Astrocyte (in vitro differentiated cells and primary cell): ENCODE results near the gene ST6GALNAC3. TPM values are rescaled to one million over a fixed set of nuclear protein-coding genes. Genes with fewer than 3 reads are reported as not detected.

Source experiments
- DNase-seq: peaks from one replicate; pipeline ENCODE4 v3.0.0-alpha.2; 2010; ENCODE audit warnings: low read depth
- FAIRE-seq: peaks from 2 replicates; lab custom pipeline; 2011; peaks lifted over from hg19 to GRCh38; lab: Jason Lieb, UNC
- H2AFZ ChIP-seq: 2 replicates; pipeline ENCODE4 v1.6.0; 2012; ENCODE audit warnings: low read depth, low read length, inconsistent platforms
- H3K27ac ChIP-seq: 2 replicates; pipeline ENCODE4 v1.5.1; 2011; ENCODE audit warnings: low read depth, low read length, inconsistent platforms
- H3K27me3 ChIP-seq: 2 replicates; pipeline ENCODE4 v1.6.0; 2011; ENCODE audit warnings: low read length, inconsistent platforms; ENCODE audit not compliant: insufficient read depth
- H3K36me3 ChIP-seq: 2 replicates; pipeline ENCODE4 v1.5.1; 2011; ENCODE audit warnings: low read length, inconsistent platforms; ENCODE audit not compliant: insufficient read depth
- H3K4me1 ChIP-seq: 2 replicates; pipeline ENCODE4 v1.5.1; 2011; ENCODE audit warnings: low read length, inconsistent platforms; ENCODE audit not compliant: insufficient read depth
- H3K4me2 ChIP-seq: 2 replicates; pipeline ENCODE4 v1.6.0; 2012; ENCODE audit warnings: low read length, inconsistent platforms
- H3K4me3 ChIP-seq: 2 replicates; pipeline ENCODE4 v1.5.1; 2011; ENCODE audit warnings: low read depth, mild to moderate bottlenecking, low read length, inconsistent platforms; ENCODE audit not compliant: insufficient read depth
- H3K79me2 ChIP-seq: 2 replicates; pipeline ENCODE4 v1.6.0; 2012; ENCODE audit warnings: mild to moderate bottlenecking, low read length, inconsistent platforms; ENCODE audit not compliant: insufficient read depth
- H3K9ac ChIP-seq: 2 replicates; pipeline ENCODE4 v1.6.0; 2012; ENCODE audit warnings: mild to moderate bottlenecking, low read length, inconsistent platforms
- H3K9me3 ChIP-seq: 2 replicates; pipeline ENCODE4 v1.5.1; 2012; ENCODE audit warnings: low read depth, mild to moderate bottlenecking, low read length, inconsistent platforms; ENCODE audit not compliant: insufficient read depth
- H4K20me1 ChIP-seq: 2 replicates; pipeline ENCODE4 v1.6.0; 2012; ENCODE audit warnings: low read length, inconsistent platforms; ENCODE audit not compliant: insufficient read depth
- H3K27ac Mint-ChIP-seq: one replicate; pipeline ENCODE4 v1.8.0; 2021; ENCODE audit warnings: mild to moderate bottlenecking, mixed read lengths; ENCODE audit not compliant: unreplicated experiment
- H3K27me3 Mint-ChIP-seq: one replicate; pipeline ENCODE4 v1.8.0; 2021; ENCODE audit warnings: low read depth, mixed read lengths; ENCODE audit not compliant: unreplicated experiment
- H3K36me3 Mint-ChIP-seq: one replicate; pipeline ENCODE4 v1.8.0; 2021; ENCODE audit warnings: low read depth, mixed read lengths; ENCODE audit not compliant: unreplicated experiment
- H3K4me1 Mint-ChIP-seq: one replicate; pipeline ENCODE4 v1.8.0; 2021; ENCODE audit warnings: low read depth, mixed read lengths; ENCODE audit not compliant: unreplicated experiment
- H3K4me3 Mint-ChIP-seq: one replicate; pipeline ENCODE4 v1.8.0; 2021; ENCODE audit warnings: mild to moderate bottlenecking, moderate library complexity, mixed read lengths; ENCODE audit not compliant: unreplicated experiment
- H3K9me3 Mint-ChIP-seq: one replicate; pipeline ENCODE4 v1.8.0; 2021; ENCODE audit warnings: mild to moderate bottlenecking, mixed read lengths; ENCODE audit not compliant: unreplicated experiment
- CTCF ChIP-seq: IDR thresholded peaks from 2 replicates; pipeline ENCODE4 v1.5.1; 2011; ENCODE audit warnings: low read depth, mild to moderate bottlenecking, inconsistent platforms, low read length, moderate library complexity; ENCODE audit not compliant: insufficient read depth
- EZH2 ChIP-seq: IDR thresholded peaks from 2 replicates; pipeline ENCODE4 v1.6.1; 2012; ENCODE audit warnings: mild to moderate bottlenecking, low read length, inconsistent platforms; ENCODE audit not compliant: insufficient read depth
- total RNA-seq: library from RNA; stranded (reverse); gene quantifications from 2 replicates; pipeline ENCODE4 v1.2.1, GENCODE V29; 2021

Gene ST6GALNAC3
- total RNA-seq, 1 donor from 2014 or later = 3.2 TPM

- no peaks in the 10 kb centered on the region for H3K9me3 Mint-ChIP-seq
- no peaks in the 10 kb centered on the region for H3K27me3 Mint-ChIP-seq
- no peak for DNase-seq
Measured at GRCh38 chr1:76140227-76140626, 65.7 kb downstream of the ST6GALNAC3 start.

GRCh38 chr1:76141929-76142328 lies 67.4 kb downstream of the ST6GALNAC3 start:
- Mint-ChIP-seq H3K27me3 (peaks cover 4% of the 10 kb centered on the region), H3K27ac (no peak overlapping the region), H3K4me1 (no peaks in the 10 kb centered on the region), H3K4me3 (no peak overlapping the region), H3K36me3 (no peaks in the 10 kb centered on the region), H3K9me3 (peaks cover 2% of the 10 kb centered on the region)
- Histone ChIP-seq H2AFZ (no peak overlapping the region), H3K27me3 (peaks cover 4% of the 10 kb centered on the region), H3K27ac (no peak overlapping the region), H3K4me1 (no peaks in the 10 kb centered on the region), H3K9ac (no peak overlapping the region), H3K36me3 (no peaks in the 10 kb centered on the region), H4K20me1 (no peaks in the 10 kb centered on the region), H3K79me2 (no peaks in the 10 kb centered on the region), H3K4me3 (no peak overlapping the region), H3K9me3 (no peaks in the 10 kb centered on the region), H3K4me2 (no peak overlapping the region)
- no peak for FAIRE-seq
- no peak for DNase-seq
- no peak for TF ChIP-seq CTCF
- TF ChIP-seq EZH2 = no peak

More at GRCh38 chr1:76140227-76140626, 65.7 kb downstream of the ST6GALNAC3 start:
- H3K4me1 ChIP-seq = no peaks in the 10 kb centered on the region
- Mint-ChIP-seq H3K4me3 (no peak overlapping the region), H3K4me1 (no peaks in the 10 kb centered on the region), H3K27ac (no peak overlapping the region), H3K36me3 (no peaks in the 10 kb centered on the region)
- H3K36me3 ChIP-seq = no peaks in the 10 kb centered on the region
- H4K20me1 ChIP-seq = no peaks in the 10 kb centered on the region
- no peak overlapping the region for H2AFZ ChIP-seq
- peaks cover 2% of the 10 kb centered on the region for H3K27me3 ChIP-seq
- no peaks in the 10 kb centered on the region for H3K9me3 ChIP-seq
- H3K27ac ChIP-seq = no peak overlapping the region
- H3K79me2 ChIP-seq = no peaks in the 10 kb centered on the region
- no peak for FAIRE-seq
- H3K4me2 ChIP-seq = no peak overlapping the region
- no peak overlapping the region for H3K9ac ChIP-seq
- no peak for TF ChIP-seq EZH2
- TF ChIP-seq CTCF = no peak
- H3K4me3 ChIP-seq = no peak overlapping the region

- no peaks in the 10 kb centered on the region for H3K4me1 ChIP-seq
- H3K9ac ChIP-seq = no peak overlapping the region
- Mint-ChIP-seq H3K27ac (no peak overlapping the region), H3K27me3 (peaks cover 4% of the 10 kb centered on the region), H3K4me3 (no peak overlapping the region), H3K4me1 (no peaks in the 10 kb centered on the region), H3K36me3 (no peaks in the 10 kb centered on the region), H3K9me3 (peaks cover 4% of the 10 kb centered on the region)
- H3K79me2 ChIP-seq = no peaks in the 10 kb centered on the region
- no peak overlapping the region for H3K4me2 ChIP-seq
- H3K9me3 ChIP-seq = no peaks in the 10 kb centered on the region
- no peak for FAIRE-seq
- H3K27ac ChIP-seq = no peak overlapping the region
- H3K36me3 ChIP-seq = no peaks in the 10 kb centered on the region
- peak; percentile 46 for DNase-seq
- no peak overlapping the region for H3K4me3 ChIP-seq
- peaks cover 2% of the 10 kb centered on the region for H3K27me3 ChIP-seq
- no peak overlapping the region for H2AFZ ChIP-seq
- no peak for TF ChIP-seq EZH2
- TF ChIP-seq CTCF = no peak
- no peaks in the 10 kb centered on the region for H4K20me1 ChIP-seq
Measured at GRCh38 chr1:76142771-76143540, 68.4 kb downstream of the ST6GALNAC3 start.
